K562 (cell line): ENCODE measurements around the gene XPOT. TPM values are rescaled to one million over a fixed set of nuclear protein-coding genes. Genes with fewer than 3 reads are reported as not detected.

Source experiments
- BCLAF1 ChIP-seq, 2 experiments: fragments of 450-650 bp in 1 of 2; IDR thresholded peaks; 2 replicates each; pipeline ENCODE4 v1.6.1; 2011 to 2017; ENCODE audit warnings: low read depth in 2 of 2, antibody characterized with exemption in 1 of 2, borderline replicate concordance in 1 of 2, low read length in 1 of 2, mild to moderate bottlenecking in 1 of 2, mixed read lengths in 1 of 2; ENCODE audit not compliant: control insufficient read depth in 1 of 2
- C11orf30 ChIP-seq: fragments of 450-650 bp; IDR thresholded peaks from 2 replicates; pipeline ENCODE4 v1.6.1; 2016; ENCODE audit warnings: low read depth, mild to moderate bottlenecking
- CAMTA2 ChIP-seq: fragments of 250-450 bp; sonication (Bioruptor Pico); conservative IDR thresholded peaks from 2 replicates; pipeline ENCODE4 v1.5.1; 2022
- CREB3 ChIP-seq: fragments of 450-650 bp; conservative IDR thresholded peaks from 2 replicates; pipeline ENCODE4 v1.6.1; 2016; ENCODE audit warnings: missing genetic modification characterization, low read depth, mild to moderate bottlenecking, missing compliant biosample characterization, moderate library complexity
- ETS2 ChIP-seq: IDR thresholded peaks from 2 replicates; pipeline ENCODE4 v1.6.1; 2016; ENCODE audit warnings: borderline replicate concordance, missing genetic modification characterization, mild to moderate bottlenecking, moderate library complexity, missing compliant biosample characterization; ENCODE audit not compliant: poor library complexity, severe bottlenecking
- FOXK2 ChIP-seq, 2 experiments: fragments of 450-650 bp; IDR thresholded peaks in 1 of 2; conservative IDR thresholded peaks in 1 of 2; 2 replicates each; pipeline ENCODE4 v1.6.1; 2016; ENCODE audit warnings: low read depth in 2 of 2, mild to moderate bottlenecking in 1 of 2
- HDGF ChIP-seq: fragments of 450-650 bp; IDR thresholded peaks from 2 replicates; pipeline ENCODE4 v1.6.1; 2016
- KAT7 ChIP-seq: sonication (generic); formaldehyde crosslinking; IDR thresholded peaks from 2 replicates; pipeline ENCODE4 v1.8.0; 2022; ENCODE audit warnings: missing genetic modification reagents, mild to moderate bottlenecking, borderline replicate concordance
- LCOR ChIP-seq: sonication (generic); formaldehyde crosslinking; IDR thresholded peaks from 2 replicates; pipeline ENCODE4 v1.8.0; 2022; ENCODE audit warnings: mild to moderate bottlenecking, missing genetic modification reagents
- MCM2 ChIP-seq: fragments of 450-650 bp; IDR thresholded peaks from 2 replicates; pipeline ENCODE4 v1.6.1; 2017; ENCODE audit warnings: low read depth, mild to moderate bottlenecking
- MEIS2 ChIP-seq: fragments of 450-650 bp; IDR thresholded peaks from 2 replicates; pipeline ENCODE4 v1.6.1; 2014; ENCODE audit warnings: mild to moderate bottlenecking; ENCODE audit not compliant: partially characterized antibody
- NCOR1 ChIP-seq: fragments of 450-650 bp; IDR thresholded peaks from 2 replicates; pipeline ENCODE4 v1.6.1; 2016; ENCODE audit warnings: mild to moderate bottlenecking, moderate library complexity
- NONO ChIP-seq, 2 experiments: fragments of 200-400 bp in 1 of 2; fragments of 450-650 bp in 1 of 2; formaldehyde crosslinking in 1 of 2; IDR thresholded peaks; 2 replicates each; pipeline ENCODE4 v1.6.1; 2017; ENCODE audit warnings: low read depth in 2 of 2, mild to moderate bottlenecking in 2 of 2, moderate library complexity in 2 of 2, low read length in 1 of 2
- PKNOX1 ChIP-seq: fragments of 450-650 bp; IDR thresholded peaks from 2 replicates; pipeline ENCODE4 v1.6.1; 2016
- PTRF ChIP-seq: fragments of 450-650 bp; IDR thresholded peaks from 2 replicates; pipeline ENCODE4 v1.6.1; 2016; ENCODE audit warnings: mild to moderate bottlenecking, missing genetic modification characterization, missing compliant biosample characterization
- SOX6 ChIP-seq: fragments of 450-650 bp; IDR thresholded peaks from 2 replicates; pipeline ENCODE4 v1.6.1; 2014; ENCODE audit warnings: mild to moderate bottlenecking
- TBP ChIP-seq: optimal IDR thresholded peaks from 2 replicates; pipeline ENCODE3; 2011; ENCODE audit warnings: low read depth, low read length, improper control_type of control experiment
- TSC22D4 ChIP-seq: fragments of 450-650 bp; IDR thresholded peaks from 2 replicates; pipeline ENCODE4 v1.6.1; 2016; ENCODE audit warnings: missing genetic modification characterization, missing biosample characterization, control low read depth
- ZBTB17 ChIP-seq: fragments of 450-650 bp; formaldehyde crosslinking; IDR thresholded peaks from 2 replicates; pipeline ENCODE4 v1.4.0; 2020; ENCODE audit warnings: mild to moderate bottlenecking
- ZNF174 ChIP-seq: fragments of 250-450 bp; sonication (Bioruptor Pico); IDR thresholded peaks from 2 replicates; pipeline ENCODE4 v1.4.0; 2020; ENCODE audit warnings: mild to moderate bottlenecking
- ZNF3 ChIP-seq: fragments of 250-450 bp; sonication (Bioruptor Pico); IDR thresholded peaks from 2 replicates; pipeline ENCODE4 v1.5.0; 2021; ENCODE audit warnings: mild to moderate bottlenecking, moderate library complexity
- ZNF696 ChIP-seq: fragments of 250-450 bp; sonication (Bioruptor Pico); conservative IDR thresholded peaks from 2 replicates; pipeline ENCODE4 v1.4.0; 2020; ENCODE audit warnings: mild to moderate bottlenecking, moderate library complexity
- polyA plus RNA-seq, 8 experiments: library from polyadenylated mRNA; depleted of rRNA in 4 of 8; stranded (reverse) in 5 of 8; unstranded in 3 of 8; fragments of >200 nt; fragmentation: Nextera tagmentation in 2 of 8; fragmentation: Illumina TruSeq in 1 of 8; extraction: Ambion mirVana in 2 of 8; extraction: Trizol in 1 of 8; gene quantifications; 2 replicates each; pipeline versions ENCODE4 v1.2.1 to v1.2.3, GENCODE V29; 2011 to 2014; ENCODE audit warnings: inconsistent platforms in 1 of 8, missing spikeins in 1 of 8
- total RNA-seq, 7 experiments: library from RNA; depleted of rRNA in 6 of 7; stranded (reverse); fragments of >200 nt in 6 of 7; fragmentation: Illumina TruSeq in 2 of 7; extraction: Trizol in 2 of 7; gene quantifications; 2 replicates each; pipeline versions ENCODE4 v1.2.1 to v1.2.3, GENCODE V29; 2011 to 2021; ENCODE audit warnings: low replicate concordance in 1 of 7

The XPOT gene
- total and polyA plus RNA-seq, 9 of the 15 experiments (the other 6 are each of a cell fraction or from before 2014, with no cell fraction given): 26.2 to 192 (median 102) TPM

- TF ChIP-seq SOX6: no peak; the same call in 1 of the 2 replicates
- TF ChIP-seq BCLAF1 (IDR thresholded peaks at IDR 0.05; ENCODE audit: borderline replicate concordance in 1 of 2, control insufficient read depth in 1 of 2, low read depth in 2 of 2, low read length in 1 of 2): peak in 1 of 2 experiments; percentile 47; a peak in 1 of 4 replicates
- peak; percentile 89 for TF ChIP-seq TBP
- TF ChIP-seq PKNOX1: peak; percentile 56
- no peak for TF ChIP-seq ZNF696
- no peak for TF ChIP-seq CREB3 (tag)
- no peak for TF ChIP-seq C11orf30
- peak; percentile 54 for TF ChIP-seq MEIS2
- TF ChIP-seq TSC22D4: no peak
- no peak for TF ChIP-seq ZNF3 (CRISPR knock-in tag)
- 0 out of 2 replicates have a peak, but pooled peaks have one; percentile 33 for TF ChIP-seq ZNF174 (CRISPR knock-in tag)
- TF ChIP-seq PTRF: no peak
- peak in 1 of 2 experiments; percentile 40; a peak in 2 of 4 replicates for TF ChIP-seq FOXK2 (conservative IDR thresholded peaks at IDR 0.05 in 1 of 2, IDR thresholded peaks at IDR 0.05 in 1 of 2; ENCODE audit: low read depth in 2 of 2)
- no peak for TF ChIP-seq NCOR1
- no peak for TF ChIP-seq KAT7 (CRISPR knock-in tag)
- TF ChIP-seq ETS2 (tag): no peak
- no peak for TF ChIP-seq LCOR (CRISPR knock-in tag)
- no peak for TF ChIP-seq CAMTA2 (CRISPR knock-in tag)
- TF ChIP-seq HDGF: no peak
- peak in 1 of 2 experiments; percentile 77; a peak in 1 of 4 replicates for TF ChIP-seq NONO (IDR thresholded peaks at IDR 0.05; ENCODE audit: low read depth in 2 of 2, low read length in 1 of 2)
- no peak for TF ChIP-seq MCM2
- TF ChIP-seq ZBTB17 (CRISPR knock-in tag): no peak
These were observed at the start of gene XPOT (continued) for GRCh38 chr12:64403707-64404469.
